ENCODE measurements around the gene ZCCHC24.

The ZCCHC24 gene

GRCh38 chr10:79357180-79357579 lies 88.2 kb downstream of the ZCCHC24 start:
- DNase-seq, result no peak

- DNase-seq, result peak; percentile 81
These were observed 89.3 kb downstream of the ZCCHC24 start for GRCh38 chr10:79356104-79356503.

- no peak for DNase-seq
These were observed 89.9 kb downstream of the ZCCHC24 start for GRCh38 chr10:79355420-79356017.

GRCh38 chr10:79354615-79355014 lies 90.8 kb downstream of the ZCCHC24 start:
- DNase-seq, result no peak

- DNase-seq, result no peak
These were observed 91.3 kb downstream of the ZCCHC24 start for GRCh38 chr10:79354141-79354540.

- DNase-seq, result no peak
These were observed 91.7 kb downstream of the ZCCHC24 start for GRCh38 chr10:79353726-79354125.

- no peak for DNase-seq
These were observed 92.4 kb downstream of the ZCCHC24 start for GRCh38 chr10:79353000-79353406.

GRCh38 chr10:79352035-79352877 lies 93.2 kb downstream of the ZCCHC24 start:
- no peak for DNase-seq

GRCh38 chr10:79351332-79351731 lies 94.1 kb downstream of the ZCCHC24 start:
- no peak for DNase-seq

- DNase-seq, result no peak
These were observed 94.8 kb downstream of the ZCCHC24 start for GRCh38 chr10:79350407-79351154.

GRCh38 chr10:79349766-79350406 lies 95.5 kb downstream of the ZCCHC24 start:
- no peak for DNase-seq

GRCh38 chr10:79349072-79349491 lies 96.3 kb downstream of the ZCCHC24 start:
- no peak for DNase-seq

GRCh38 chr10:79348640-79348988 lies 96.8 kb downstream of the ZCCHC24 start:
- peak; percentile 35 for DNase-seq

GRCh38 chr10:79347894-79348639 lies 97.4 kb downstream of the ZCCHC24 start:
- DNase-seq, result peak; percentile 91

- peak; percentile 97 for DNase-seq
These were observed 98.1 kb downstream of the ZCCHC24 start, which contains the start of gene PPIF for GRCh38 chr10:79347226-79347893. PPIF (plus strand) TSS chr10:79347469; CDS start chr10:79347549, 80 bp downstream.

GRCh38 chr10:79346388-79347225 lies 98.8 kb downstream of the ZCCHC24 start:
- peak; percentile 43 for DNase-seq

- no peak for DNase-seq
These were observed 99.4 kb downstream of the ZCCHC24 start for GRCh38 chr10:79346012-79346340.

GRCh38 chr10:79345241-79346011 lies 100.0 kb downstream of the ZCCHC24 start:
- DNase-seq, result peak; percentile 89

GRCh38 chr10:79344502-79345195 lies 100.8 kb downstream of the ZCCHC24 start:
- no peak for DNase-seq
